Neural progenitor cell (in vitro differentiated cells): ENCODE data around the gene EXOC6B.

Experiments used
- CTCF ChIP-seq: fragments of 200-600 bp; sonication (generic); IDR thresholded peaks from 2 replicates; pipeline ENCODE4 v1.5.1; 2017; ENCODE audit warnings: antibody characterized with exemption, mild to moderate bottlenecking
- EZH2 ChIP-seq: fragments of 200-600 bp; sonication (generic); IDR thresholded peaks from 2 replicates; pipeline ENCODE4 v1.6.1; 2017; ENCODE audit warnings: antibody characterized with exemption, mild to moderate bottlenecking, moderate library complexity
- EZH2phosphoT487 ChIP-seq: fragments of 200-600 bp; sonication (generic); IDR thresholded peaks from 2 replicates; pipeline ENCODE4 v1.6.1; 2017; ENCODE audit warnings: antibody characterized with exemption

GRCh38 chr2:72613931-72614330 is 211.9 kb downstream of the EXOC6B start:
- TF ChIP-seq CTCF, result no peak
- no peak for TF ChIP-seq EZH2
- no peak for TF ChIP-seq EZH2phosphoT487
